Astrocyte (in vitro differentiated cells and primary cell): ENCODE measurements around the gene COL15A1.

Experiments
- EZH2 ChIP-seq: IDR thresholded peaks from 2 replicates; pipeline ENCODE4 v1.6.1; 2012; ENCODE audit warnings: mild to moderate bottlenecking, low read length, inconsistent platforms; ENCODE audit not compliant: insufficient read depth
- TF ChIP-seq, protein P1 (sequence below): IDR thresholded peaks from 2 replicates; pipeline ENCODE4 v1.5.1; 2011; ENCODE audit warnings: low read depth, mild to moderate bottlenecking, inconsistent platforms, low read length, moderate library complexity; ENCODE audit not compliant: insufficient read depth

DNA sequence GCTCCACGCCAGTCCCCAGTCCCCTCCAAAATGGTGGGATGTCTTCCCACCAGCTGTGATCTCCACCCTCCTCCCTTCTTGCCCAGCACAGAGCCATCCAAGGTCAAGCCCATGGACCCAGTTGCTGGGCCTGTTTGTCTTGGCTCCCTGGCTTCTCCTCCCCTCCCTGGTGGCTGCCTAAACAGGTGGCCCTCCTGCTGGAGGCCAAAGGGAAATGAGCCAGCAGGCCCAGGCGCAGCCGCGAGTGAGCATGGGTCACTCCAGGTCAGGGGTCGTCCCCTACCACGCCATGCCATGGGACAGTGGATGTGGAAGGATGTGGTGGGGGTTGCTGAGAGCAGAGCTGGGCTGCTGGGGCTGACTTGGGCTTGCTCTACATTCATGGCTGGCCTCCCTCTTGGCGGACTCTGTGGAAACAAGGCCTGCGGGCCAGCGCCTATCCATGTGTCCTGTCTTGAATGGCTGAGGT lies 33.6 kb downstream of the COL15A1 start:
- TF ChIP-seq, protein P1, sequence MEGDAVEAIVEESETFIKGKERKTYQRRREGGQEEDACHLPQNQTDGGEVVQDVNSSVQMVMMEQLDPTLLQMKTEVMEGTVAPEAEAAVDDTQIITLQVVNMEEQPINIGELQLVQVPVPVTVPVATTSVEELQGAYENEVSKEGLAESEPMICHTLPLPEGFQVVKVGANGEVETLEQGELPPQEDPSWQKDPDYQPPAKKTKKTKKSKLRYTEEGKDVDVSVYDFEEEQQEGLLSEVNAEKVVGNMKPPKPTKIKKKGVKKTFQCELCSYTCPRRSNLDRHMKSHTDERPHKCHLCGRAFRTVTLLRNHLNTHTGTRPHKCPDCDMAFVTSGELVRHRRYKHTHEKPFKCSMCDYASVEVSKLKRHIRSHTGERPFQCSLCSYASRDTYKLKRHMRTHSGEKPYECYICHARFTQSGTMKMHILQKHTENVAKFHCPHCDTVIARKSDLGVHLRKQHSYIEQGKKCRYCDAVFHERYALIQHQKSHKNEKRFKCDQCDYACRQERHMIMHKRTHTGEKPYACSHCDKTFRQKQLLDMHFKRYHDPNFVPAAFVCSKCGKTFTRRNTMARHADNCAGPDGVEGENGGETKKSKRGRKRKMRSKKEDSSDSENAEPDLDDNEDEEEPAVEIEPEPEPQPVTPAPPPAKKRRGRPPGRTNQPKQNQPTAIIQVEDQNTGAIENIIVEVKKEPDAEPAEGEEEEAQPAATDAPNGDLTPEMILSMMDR: no peak
- TF ChIP-seq EZH2: no peak
